Kidney epithelial cell (primary cell): Measurements from ENCODE around the gene SKOR2. TPM values are rescaled to one million over a fixed set of nuclear protein-coding genes. Genes with fewer than 3 reads are reported as not detected.

Experiments used
- DNase-seq: peaks from one replicate; pipeline ENCODE4 v3.0.0-alpha.2; 2010; ENCODE audit warnings: low read depth
- H3K27me3 ChIP-seq: 2 replicates; pipeline ENCODE4 v1.6.0; 2011; ENCODE audit warnings: low read length; ENCODE audit not compliant: control insufficient read depth, insufficient read depth
- H3K36me3 ChIP-seq: 2 replicates; pipeline ENCODE4 v1.5.1; 2011; ENCODE audit warnings: low read length; ENCODE audit not compliant: control insufficient read depth, insufficient read depth
- H3K4me3 ChIP-seq: 2 replicates; pipeline ENCODE4 v1.5.1; 2011; ENCODE audit warnings: low read depth, mild to moderate bottlenecking, control low read depth, low read length
- CTCF ChIP-seq: IDR thresholded peaks from 2 replicates; pipeline ENCODE4 v1.5.1; 2011; ENCODE audit warnings: mild to moderate bottlenecking, moderate library complexity, low read length, control low read depth, inconsistent platforms; ENCODE audit not compliant: insufficient read depth, poor library complexity, severe bottlenecking
- total RNA-seq: library from RNA; depleted of rRNA; stranded (reverse); fragments of >200 nt; gene quantifications from 2 replicates; pipeline ENCODE4 v1.2.3, GENCODE V29; 2015

Gene SKOR2
- total RNA-seq, 1 donor from 2014 or later, result not detected

- no peak for TF ChIP-seq CTCF
- Histone ChIP-seq H3K27me3 (peaks cover 59% of the 10 kb centered on the region), H3K4me3 (no peak overlapping the region), H3K36me3 (no peaks in the 10 kb centered on the region)
- DNase-seq, result no peak
These were observed 1.7 kb upstream of the SKOR2 start for GRCh38 chr18:47253101-47253654.

DNA sequence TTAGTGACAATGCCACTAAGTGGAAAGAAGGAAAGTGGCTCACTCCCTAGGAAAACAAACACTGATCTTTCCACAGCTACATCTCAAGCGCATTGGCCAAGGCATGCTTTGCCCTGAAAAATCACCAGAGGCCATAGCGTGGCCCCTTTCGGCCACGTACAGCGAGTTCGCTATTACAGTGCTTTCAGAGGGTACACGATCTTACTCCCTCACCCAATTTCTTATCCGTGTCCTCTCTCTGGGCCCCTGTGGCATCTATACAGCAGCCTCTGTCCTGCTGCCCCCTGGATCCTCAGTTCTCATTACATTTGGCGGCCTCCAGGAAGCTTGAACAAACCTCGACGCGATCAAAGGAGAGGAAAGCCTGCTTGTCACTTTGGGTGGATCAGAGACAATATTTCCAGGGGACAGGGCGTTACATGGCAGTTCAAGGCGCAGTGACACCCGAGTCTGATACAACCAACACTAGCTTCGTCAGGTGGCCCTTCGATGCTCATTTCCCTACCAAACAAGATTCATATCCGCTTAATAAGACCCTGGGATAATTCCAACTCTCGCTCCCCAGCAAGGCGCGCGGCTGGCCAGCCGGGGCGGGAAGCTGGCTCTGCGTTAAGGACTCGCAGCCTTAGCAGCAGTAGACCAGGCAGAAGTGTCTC is 941 bp downstream of the SKOR2 start:
- peaks cover 78% of the 10 kb centered on the region for H3K27me3 ChIP-seq
- no peak overlapping the region for H3K4me3 ChIP-seq
- no peak for TF ChIP-seq CTCF
- no peak for DNase-seq
- no peaks in the 10 kb centered on the region for H3K36me3 ChIP-seq

DNA sequence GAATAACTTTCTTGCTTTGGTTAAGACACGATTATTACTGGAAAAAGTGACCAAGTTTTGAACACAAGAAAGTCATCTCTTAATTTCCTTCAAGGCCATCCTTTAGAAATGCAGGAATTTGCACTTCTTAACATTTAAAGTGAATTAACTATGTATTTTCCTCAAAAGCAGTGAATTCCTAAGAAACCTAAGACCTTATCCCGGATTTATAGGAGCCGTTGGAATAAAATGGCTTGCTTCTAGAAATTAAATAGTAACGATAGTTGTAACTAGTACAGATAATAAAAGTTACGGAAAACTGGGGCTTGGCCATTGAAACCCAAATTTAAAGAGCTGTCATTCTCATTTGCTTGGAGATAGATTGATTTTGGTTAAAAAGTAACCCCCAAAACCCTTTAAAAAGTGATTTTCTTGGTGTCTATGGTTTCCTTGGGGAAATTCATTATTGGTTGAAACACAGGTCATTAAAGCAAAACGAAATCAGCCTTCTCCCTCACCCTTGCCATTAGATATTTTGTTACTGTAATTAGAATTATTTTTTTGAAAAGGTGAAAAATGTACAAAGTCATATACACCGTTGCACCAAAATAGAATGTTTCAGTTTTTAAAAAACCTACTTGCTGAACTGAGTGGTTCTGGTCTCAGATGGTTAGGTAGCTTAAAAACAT is 2.0 kb downstream of the SKOR2 start:
- H3K36me3 ChIP-seq, result no peaks in the 10 kb centered on the region
- no peak overlapping the region for H3K4me3 ChIP-seq
- H3K27me3 ChIP-seq, result peaks cover 73% of the 10 kb centered on the region
- TF ChIP-seq CTCF, result no peak
- DNase-seq, result no peak

- Histone ChIP-seq H3K27me3 (peaks cover 70% of the 10 kb centered on the region), H3K36me3 (no peaks in the 10 kb centered on the region), H3K4me3 (no peak overlapping the region)
- TF ChIP-seq CTCF, result no peak
- DNase-seq, result no peak
These were observed 2.7 kb downstream of the SKOR2 start for GRCh38 chr18:47248604-47249313.

- peaks cover 67% of the 10 kb centered on the region for H3K27me3 ChIP-seq
- DNase-seq, result no peak
- H3K4me3 ChIP-seq, result no peak overlapping the region
- no peak for TF ChIP-seq CTCF
- no peaks in the 10 kb centered on the region for H3K36me3 ChIP-seq
These were observed 3.3 kb downstream of the SKOR2 start for GRCh38 chr18:47248115-47248603.
